CD14-positive monocyte (primary cell): ENCODE measurements around the gene SOWAHB. TPM values are rescaled to one million over a fixed set of nuclear protein-coding genes. Genes with fewer than 3 reads are reported as not detected.

ENCODE experiments used
- DNase-seq, 3 donors: peaks; one replicate each; pipeline ENCODE4 v3.0.0-alpha.2; 2011 to 2022
- H2AFZ ChIP-seq: 2 replicates; pipeline ENCODE4 v1.6.0; 2012; ENCODE audit warnings: mild to moderate bottlenecking, low read depth, low read length, inconsistent platforms; ENCODE audit not compliant: insufficient read depth, poor library complexity, severe bottlenecking
- H3K27ac ChIP-seq, 2 donors: 1 replicate in 1 of 2; 2 replicates in 1 of 2; pipeline ENCODE4 v1.5.1; 2012 to 2013; ENCODE audit warnings: low read length in 2 of 2, control low read depth in 1 of 2, inconsistent platforms in 1 of 2, low read depth in 1 of 2, mild to moderate bottlenecking in 1 of 2
- H3K27me3 ChIP-seq, 2 donors: one replicate each; pipeline versions ENCODE4 v1.6.0 to v1.6.1; 2011 to 2013; ENCODE audit warnings: low read length in 2 of 2; ENCODE audit not compliant: control insufficient read depth in 2 of 2, insufficient read depth in 2 of 2
- H3K36me3 ChIP-seq, 2 donors: replicated peaks in 1 of 2; 1 replicate in 1 of 2; 2 replicates in 1 of 2; pipeline versions ENCODE4 v1.5.1 to v1.6.1; 2012 to 2013; ENCODE audit warnings: low read length in 2 of 2, control low read depth in 1 of 2, inconsistent platforms in 1 of 2, mild to moderate bottlenecking in 1 of 2; ENCODE audit not compliant: insufficient read depth in 2 of 2, control insufficient read depth in 1 of 2
- H3K4me1 ChIP-seq, 2 donors: 1 replicate in 1 of 2; 2 replicates in 1 of 2; pipeline versions ENCODE4 v1.5.1 to v1.6.1; 2012 to 2013; ENCODE audit warnings: low read length in 2 of 2, control low read depth in 1 of 2, inconsistent platforms in 1 of 2, mild to moderate bottlenecking in 1 of 2, moderate library complexity in 1 of 2; ENCODE audit not compliant: insufficient read depth in 2 of 2, control insufficient read depth in 1 of 2
- H3K4me2 ChIP-seq: replicated peaks from 2 replicates; pipeline ENCODE3; 2012; ENCODE audit warnings: low read length, moderate library complexity, mild to moderate bottlenecking; ENCODE audit not compliant: poor library complexity, severe bottlenecking; ENCODE audit errors: extremely low read depth
- H3K4me3 ChIP-seq, 3 experiments: fragments of 200-600 bp in 1 of 3; sonication (generic) in 1 of 3; replicated peaks in 1 of 3; 1 replicate in 2 of 3; 2 replicates in 1 of 3; pipeline ENCODE4 v1.5.1; 2011 to 2013; ENCODE audit warnings: low read length in 3 of 3, mild to moderate bottlenecking in 3 of 3, control low read depth in 2 of 3, low read depth in 2 of 3, inconsistent platforms in 1 of 3, moderate library complexity in 1 of 3
- H3K79me2 ChIP-seq: 2 replicates; pipeline ENCODE4 v1.6.0; 2012; ENCODE audit warnings: mild to moderate bottlenecking, control low read depth, inconsistent platforms, low read length, moderate library complexity; ENCODE audit not compliant: insufficient read depth
- H3K9ac ChIP-seq: 2 replicates; pipeline ENCODE4 v1.6.0; 2017; ENCODE audit warnings: low read length, mild to moderate bottlenecking; ENCODE audit not compliant: insufficient read depth, poor library complexity, severe bottlenecking
- H3K9me3 ChIP-seq, 2 donors: replicated peaks in 1 of 2; 1 replicate in 1 of 2; 2 replicates in 1 of 2; pipeline versions ENCODE4 v1.5.1 to v1.6.1; 2012 to 2013; ENCODE audit warnings: low read length in 2 of 2, control low read depth in 1 of 2; ENCODE audit not compliant: control insufficient read depth in 1 of 2, insufficient read depth in 1 of 2
- H4K20me1 ChIP-seq: 2 replicates; pipeline ENCODE4 v1.6.0; 2012; ENCODE audit warnings: mild to moderate bottlenecking, low read length, control low read depth, moderate library complexity; ENCODE audit not compliant: insufficient read depth
- H3K27ac Mint-ChIP-seq, 7 donors: one replicate each; pipeline ENCODE4 v1.8.0; 2020; ENCODE audit warnings: mild to moderate bottlenecking in 7 of 7, mixed read lengths in 7 of 7, moderate library complexity in 6 of 7, inconsistent platforms in 2 of 7
- H3K27me3 Mint-ChIP-seq, 3 donors: one replicate each; pipeline ENCODE4 v1.8.0; 2021 to 2022; ENCODE audit warnings: low read depth in 3 of 3, mild to moderate bottlenecking in 3 of 3, mixed read lengths in 3 of 3, moderate library complexity in 3 of 3, inconsistent platforms in 1 of 3
- H3K36me3 Mint-ChIP-seq, 2 donors: one replicate each; pipeline ENCODE4 v1.8.0; 2020; ENCODE audit warnings: mixed read lengths in 2 of 2, inconsistent platforms in 1 of 2, mild to moderate bottlenecking in 1 of 2
- H3K4me1 Mint-ChIP-seq: one replicate; pipeline ENCODE4 v1.8.0; 2020; ENCODE audit warnings: mild to moderate bottlenecking, mixed read lengths
- H3K4me3 Mint-ChIP-seq, 2 donors: one replicate each; pipeline ENCODE4 v1.8.0; 2020; ENCODE audit warnings: mild to moderate bottlenecking in 2 of 2, mixed read lengths in 2 of 2, moderate library complexity in 1 of 2
- H3K9me3 Mint-ChIP-seq, 7 donors: one replicate each; pipeline ENCODE4 v1.8.0; 2020 to 2022; ENCODE audit warnings: mixed read lengths in 7 of 7, mild to moderate bottlenecking in 6 of 7, moderate library complexity in 6 of 7, inconsistent platforms in 2 of 7
- WGBS: methylation state at CpG from one replicate; pipeline ENCODE4 v1.1.5; 2013; ENCODE audit warnings: missing lambda C conversion rate; ENCODE audit not compliant: insufficient coverage; 5-methylcytosine and 5-hydroxymethylcytosine counted together
- intact Hi-C, 2 donors: fragments of 100-400 bp; cut with micrococcal nuclease; formaldehyde crosslinking; loops; one replicate each; pipeline versions ENCODE4 v1.15.0 to v1.15.1; 2023
- polyA plus RNA-seq, 3 donors: library from polyadenylated mRNA; depleted of rRNA in 1 of 3; unstranded in 2 of 3; stranded (reverse) in 1 of 3; fragments of 300-500 nt in 2 of 3; fragments of >200 nt in 1 of 3; fragmentation: Illumina TruSeq in 2 of 3; gene quantifications; 1 replicate in 2 of 3; 2 replicates in 1 of 3; pipeline ENCODE4 v1.2.3, GENCODE V29; 2012 to 2021
- TF ChIP-seq, protein P1 (sequence below): fragments of 200-600 bp; IDR thresholded peaks from one replicate; pipeline ENCODE4 v1.8.0; 2022; ENCODE audit warnings: antibody characterized with exemption, mild to moderate bottlenecking

Gene SOWAHB
- polyA plus RNA-seq, 3 donors = not detected

DNA sequence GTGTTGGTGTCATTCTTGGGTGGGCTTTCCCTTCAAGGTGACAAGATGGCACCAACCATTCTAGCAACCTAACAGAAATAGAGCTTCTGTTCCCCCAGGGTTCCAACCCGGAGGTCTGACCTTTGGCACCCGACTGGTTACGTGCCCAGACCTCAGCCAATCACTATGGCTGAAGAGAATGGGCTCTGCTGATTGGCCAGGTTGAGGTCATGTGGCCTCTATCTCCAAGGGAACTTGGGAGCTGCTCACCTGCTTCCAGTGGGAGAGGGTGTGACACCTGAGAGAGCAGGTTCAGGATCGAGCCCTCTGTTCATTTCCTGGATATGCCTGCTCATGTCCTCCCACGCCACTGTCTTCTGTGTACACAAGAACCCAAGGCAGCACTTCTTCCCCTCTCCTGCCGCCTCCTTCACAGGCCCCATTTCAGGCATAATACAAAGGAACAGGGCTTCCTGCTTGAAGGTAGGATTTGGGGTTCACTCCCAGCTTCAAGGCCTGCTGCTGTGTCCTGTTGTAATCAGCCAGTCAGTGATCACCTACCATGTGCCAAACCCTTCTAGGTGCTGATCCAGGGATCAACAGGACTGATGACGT lies 11.0 kb downstream of the SOWAHB start:
- WGBS = 96% methylated on average over 6 of the region's 7 CpGs
- no peak overlapping the region for H3K9ac ChIP-seq
- TF ChIP-seq, protein P1, sequence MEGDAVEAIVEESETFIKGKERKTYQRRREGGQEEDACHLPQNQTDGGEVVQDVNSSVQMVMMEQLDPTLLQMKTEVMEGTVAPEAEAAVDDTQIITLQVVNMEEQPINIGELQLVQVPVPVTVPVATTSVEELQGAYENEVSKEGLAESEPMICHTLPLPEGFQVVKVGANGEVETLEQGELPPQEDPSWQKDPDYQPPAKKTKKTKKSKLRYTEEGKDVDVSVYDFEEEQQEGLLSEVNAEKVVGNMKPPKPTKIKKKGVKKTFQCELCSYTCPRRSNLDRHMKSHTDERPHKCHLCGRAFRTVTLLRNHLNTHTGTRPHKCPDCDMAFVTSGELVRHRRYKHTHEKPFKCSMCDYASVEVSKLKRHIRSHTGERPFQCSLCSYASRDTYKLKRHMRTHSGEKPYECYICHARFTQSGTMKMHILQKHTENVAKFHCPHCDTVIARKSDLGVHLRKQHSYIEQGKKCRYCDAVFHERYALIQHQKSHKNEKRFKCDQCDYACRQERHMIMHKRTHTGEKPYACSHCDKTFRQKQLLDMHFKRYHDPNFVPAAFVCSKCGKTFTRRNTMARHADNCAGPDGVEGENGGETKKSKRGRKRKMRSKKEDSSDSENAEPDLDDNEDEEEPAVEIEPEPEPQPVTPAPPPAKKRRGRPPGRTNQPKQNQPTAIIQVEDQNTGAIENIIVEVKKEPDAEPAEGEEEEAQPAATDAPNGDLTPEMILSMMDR = no peak
- no peak overlapping the region for H3K4me2 ChIP-seq
- H3K27ac ChIP-seq = no peak overlapping the region
- no peak overlapping the region for H2AFZ ChIP-seq
- Mint-ChIP-seq H3K9me3 (peaks cover 0 to 8% (median 3%) of the 10 kb centered on the region in 7 donors), H3K4me3 (no peak overlapping the region), H3K27me3 (peaks cover 6 to 12% (median 9%) of the 10 kb centered on the region in 3 donors), H3K36me3 (no peaks in the 10 kb centered on the region), H3K27ac (no peak overlapping the region), H3K4me1 (no peaks in the 10 kb centered on the region)
- H3K27me3 ChIP-seq = peaks cover under 1 to 5% of the 10 kb centered on the region in 2 donors
- H3K4me1 ChIP-seq = no peaks in the 10 kb centered on the region
- no peaks in the 10 kb centered on the region for H3K79me2 ChIP-seq
- H3K9me3 ChIP-seq = no peaks in the 10 kb centered on the region
- no peaks in the 10 kb centered on the region for H4K20me1 ChIP-seq
- DNase-seq = no peak
- intact Hi-C loops = no loop called here
- H3K4me3 ChIP-seq = no peak overlapping the region
- no peaks in the 10 kb centered on the region for H3K36me3 ChIP-seq

DNA sequence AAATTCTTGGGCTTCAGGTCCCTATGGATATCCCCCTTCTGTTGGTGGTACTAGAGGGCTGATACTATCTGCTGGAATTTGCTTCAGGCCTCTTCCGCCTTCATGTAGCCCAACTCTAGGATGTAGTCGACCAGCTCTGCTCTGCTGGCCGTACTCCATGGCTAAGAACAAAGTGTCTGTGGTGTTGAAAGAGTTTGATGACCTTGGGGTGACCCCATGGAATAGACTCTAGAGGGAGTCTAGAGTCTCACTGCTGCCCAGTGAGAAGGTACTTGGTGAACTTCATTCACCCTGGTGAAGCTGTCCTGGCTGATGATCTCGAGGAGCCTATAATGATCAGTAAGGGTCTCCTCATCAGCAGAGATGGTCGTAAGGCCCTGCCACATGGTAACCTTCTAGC lies 11.7 kb downstream of the SOWAHB start:
- TF ChIP-seq, protein P1 = no peak
- no peaks in the 10 kb centered on the region for H3K4me1 ChIP-seq
- no peak overlapping the region for H3K27ac Mint-ChIP-seq
- H3K36me3 Mint-ChIP-seq = no peaks in the 10 kb centered on the region
- no peak for DNase-seq
- H3K9ac ChIP-seq = no peak overlapping the region
- peaks cover 4 to 12% (median 9%) of the 10 kb centered on the region in 3 donors for H3K27me3 Mint-ChIP-seq
- no peak overlapping the region for H2AFZ ChIP-seq
- peaks cover 0 to 8% (median 3%) of the 10 kb centered on the region in 7 donors for H3K9me3 Mint-ChIP-seq
- 94% methylated on average over 4 of the region's 5 CpGs for WGBS
- no peak overlapping the region for H3K4me3 Mint-ChIP-seq
- intact Hi-C loops = no loop called here
- H3K4me2 ChIP-seq = no peak overlapping the region
- H4K20me1 ChIP-seq = no peaks in the 10 kb centered on the region
- no peak overlapping the region for H3K4me3 ChIP-seq
- no peaks in the 10 kb centered on the region for H3K9me3 ChIP-seq
- no peak overlapping the region for H3K27ac ChIP-seq
- H3K4me1 Mint-ChIP-seq = no peaks in the 10 kb centered on the region
- H3K27me3 ChIP-seq = peaks cover 0 to 2% of the 10 kb centered on the region in 2 donors
- no peaks in the 10 kb centered on the region for H3K79me2 ChIP-seq
- H3K36me3 ChIP-seq = no peaks in the 10 kb centered on the region
